HEK293 (cell line): ENCODE data around the gene FAM136A.

Experiments used
- ZNF302 ChIP-seq: fragments of 450-650 bp; formaldehyde crosslinking; IDR thresholded peaks from 2 replicates; pipeline ENCODE4 v1.5.1; 2016; ENCODE audit warnings: missing biosample characterization, missing genetic modification characterization, low read depth
- ZNF354C ChIP-seq: fragments of 450-650 bp; formaldehyde crosslinking; IDR thresholded peaks from 2 replicates; pipeline ENCODE4 v1.5.1; 2016; ENCODE audit warnings: missing biosample characterization, missing genetic modification characterization, low read depth, borderline replicate concordance

FAM136A gene

GRCh38 chr2:70247364-70248180 lies 54.3 kb downstream of the FAM136A start (continued):
- TF ChIP-seq ZNF302 (no peak), ZNF354C (tag by site-specific recombination) (no peak)
